ENCODE results near the gene MAEL. TPM values are rescaled to one million over a fixed set of nuclear protein-coding genes. Genes with fewer than 3 reads are reported as not detected.

MAEL gene
- total and polyA plus RNA-seq, 2 donors (not counting 1 experiment from before 2014, with no cell fraction given) = 0.04 TPM; not detected in 1

GRCh38 chr1:167054531-167054930 is 65.5 kb downstream of the MAEL start:
- CTCF ChIA-PET = interaction anchor here (17.0 kb wide), 1 partner anchor 147 kb away, joined by 944 read pairs; no protein-coding TSS in a partner anchor
- peaks cover 4% of the 10 kb centered on the region for H3K27me3 Mint-ChIP-seq
- ATAC-seq (ENCODE audit: low read depth) = no peak

More at GRCh38 chr1:167054531-167054930, 65.5 kb downstream of the MAEL start:
- Histone ChIP-seq H4K20me1 (ENCODE audit: control insufficient read depth, insufficient read depth, low read length, poor library complexity, severe bottlenecking) (no peaks in the 10 kb centered on the region), H3K4me1 (ENCODE audit: control insufficient read depth in 2 of 2, insufficient read depth in 2 of 2, low read length in 2 of 2) (peaks cover 3 to 6% of the 10 kb centered on the region in 2 donors), H3K9ac (ENCODE audit: low read length) (no peak overlapping the region), H3K9me3 (ENCODE audit: control extremely low read depth in 1 of 3, control insufficient read depth in 2 of 3, insufficient read depth in 1 of 3, low read length in 2 of 3) (no peaks in the 10 kb centered on the region), H3K4me3 (ENCODE audit: control extremely low read depth in 1 of 5, extremely low read depth in 1 of 5, insufficient read depth in 1 of 5, low read depth in 2 of 5, low read length in 4 of 5) (no peak overlapping the region), H3K4me2 (replicated peaks; ENCODE audit: low read depth, low read length, poor library complexity, severe bottlenecking) (no peak overlapping the region), H3K79me2 (ENCODE audit: control insufficient read depth, insufficient read depth, low read length) (no peaks in the 10 kb centered on the region), H3K27me3 (replicated peaks in 1 of 4; ENCODE audit: control extremely low read depth in 1 of 4, control insufficient read depth in 3 of 4, insufficient read depth in 4 of 4, low read length in 3 of 4) (peaks cover 0 to 4% (median 0%) of the 10 kb centered on the region in 4 experiments), H2AFZ (ENCODE audit: insufficient read depth, low read depth, low read length, poor library complexity, severe bottlenecking) (no peak overlapping the region), H3K36me3 (replicated peaks in 1 of 2; ENCODE audit: control extremely low read depth in 1 of 2, control insufficient read depth in 1 of 2, extremely low read depth in 1 of 2, insufficient read depth in 2 of 2, low read length in 1 of 2) (no peaks in the 10 kb centered on the region), H3K27ac (ENCODE audit: low read length in 2 of 2) (no peak overlapping the region)
- Mint-ChIP-seq H3K4me3 (no peak overlapping the region), H3K4me1 (peaks cover 4% of the 10 kb centered on the region), H3K9me3 (ENCODE audit: insufficient read depth) (no peaks in the 10 kb centered on the region), H3K27ac (no peak overlapping the region)
- 63% methylated on average over 3 of the region's 3 CpGs for WGBS (ENCODE audit: insufficient coverage)
- intact Hi-C loops (cut with micrococcal nuclease) = no loop called here
- TF ChIP-seq CTCF (IDR thresholded peaks at IDR 0.05) (no peak), EZH2 (IDR thresholded peaks at IDR 0.05; ENCODE audit: borderline replicate concordance, insufficient read depth, low read depth, low read length, poor library complexity, severe bottlenecking) (no peak)
- POLR2A ChIA-PET = no interaction called here
- DNase-seq = no peak

All from B cell (primary cell).